Measurements from ENCODE around the gene CFAP53.
A peak's percentile ranks its signal among the peaks of the same experiment; 100 is the strongest.

CFAP53 gene

GRCh38 chr18:50287441-50288347 lies 21.4 kb upstream of the CFAP53 start, which contains the start of gene CXXC1:
TSS of gene CXXC1 (minus strand) at chr18:50287692. CDS start at chr18:50287589, 103 bp downstream.
- peak; percentile 98 for DNase-seq

GRCh38 chr18:50287028-50287440 lies 20.7 kb upstream of the CFAP53 start:
- no peak for DNase-seq

GRCh38 chr18:50286391-50287027 lies 20.2 kb upstream of the CFAP53 start:
- DNase-seq, result no peak

GRCh38 chr18:50285631-50286321 lies 19.5 kb upstream of the CFAP53 start:
- DNase-seq, result no peak

GRCh38 chr18:50285071-50285470 lies 18.8 kb upstream of the CFAP53 start:
- no peak for DNase-seq

- DNase-seq, result no peak
These were observed 18.1 kb upstream of the CFAP53 start for GRCh38 chr18:50284255-50284885.

GRCh38 chr18:50283469-50284209 lies 17.3 kb upstream of the CFAP53 start:
- no peak for DNase-seq

GRCh38 chr18:50282521-50283335 lies 16.4 kb upstream of the CFAP53 start:
- DNase-seq, result no peak

- no peak for DNase-seq
These were observed 15.8 kb upstream of the CFAP53 start for GRCh38 chr18:50281972-50282520.

- DNase-seq, result peak; percentile 100
These were observed 15.1 kb upstream of the CFAP53 start, which contains the start of gene MBD1 for GRCh38 chr18:50281295-50281971. TSS of gene MBD1 (minus strand) at chr18:50281523. CDS start at chr18:50279992, 1,531 bp downstream.

GRCh38 chr18:50280707-50281294 lies 14.5 kb upstream of the CFAP53 start:
- DNase-seq, result no peak

GRCh38 chr18:50279752-50280151 lies 13.5 kb upstream of the CFAP53 start:
- no peak for DNase-seq

- no peak for DNase-seq
These were observed 11.6 kb upstream of the CFAP53 start for GRCh38 chr18:50277942-50278341.

- no peak for DNase-seq
These were observed 10.2 kb upstream of the CFAP53 start for GRCh38 chr18:50276452-50276851.

GRCh38 chr18:50275503-50276036 lies 9.3 kb upstream of the CFAP53 start:
- DNase-seq, result no peak

GRCh38 chr18:50274941-50275340 lies 8.6 kb upstream of the CFAP53 start:
- no peak for DNase-seq

GRCh38 chr18:50274044-50274442 lies 7.7 kb upstream of the CFAP53 start:
- no peak for DNase-seq

- DNase-seq, result no peak
These were observed 7.1 kb upstream of the CFAP53 start for GRCh38 chr18:50273203-50274043.

GRCh38 chr18:50272568-50272967 lies 6.3 kb upstream of the CFAP53 start:
- DNase-seq, result no peak
